ENCODE results near the gene SLC25A51.

SLC25A51 gene

GRCh38 chr9:37880916-37881479 is 22.9 kb downstream of the SLC25A51 start:
- no peak overlapping the region for H3K4me3 ChIP-seq (ENCODE audit: low read depth, low read length)
- TF ChIP-seq CTCF (IDR thresholded peaks at IDR 0.05; ENCODE audit: low read depth, low read length): no peak

- no peak for TF ChIP-seq CTCF (IDR thresholded peaks at IDR 0.05; ENCODE audit: low read depth, low read length)
Measured at GRCh38 chr9:37876376-37876775, 27.6 kb downstream of the SLC25A51 start.

GRCh38 chr9:37873955-37874354 is 30.0 kb downstream of the SLC25A51 start:
- TF ChIP-seq CTCF (IDR thresholded peaks at IDR 0.05; ENCODE audit: low read depth, low read length): no peak
- H3K4me3 ChIP-seq (ENCODE audit: low read depth, low read length): no peak overlapping the region

More at GRCh38 chr9:37876376-37876775, 27.6 kb downstream of the SLC25A51 start:
- no peak overlapping the region for H3K4me3 ChIP-seq (ENCODE audit: low read depth, low read length)

GRCh38 chr9:37870799-37871176 is 33.1 kb downstream of the SLC25A51 start:
- no peak for TF ChIP-seq CTCF (IDR thresholded peaks at IDR 0.05; ENCODE audit: low read depth, low read length)
- no peak overlapping the region for H3K4me3 ChIP-seq (ENCODE audit: low read depth, low read length)

GRCh38 chr9:37870081-37870798 is 33.7 kb downstream of the SLC25A51 start:
- H3K4me3 ChIP-seq (ENCODE audit: low read depth, low read length): no peak overlapping the region
- TF ChIP-seq CTCF (IDR thresholded peaks at IDR 0.05; ENCODE audit: low read depth, low read length): no peak

- no peak for TF ChIP-seq CTCF (IDR thresholded peaks at IDR 0.05; ENCODE audit: low read depth, low read length)
- no peak overlapping the region for H3K4me3 ChIP-seq (ENCODE audit: low read depth, low read length)
Measured at GRCh38 chr9:37862530-37862929, 41.4 kb downstream of the SLC25A51 start.

- no peak for TF ChIP-seq CTCF (IDR thresholded peaks at IDR 0.05; ENCODE audit: low read depth, low read length)
- no peak overlapping the region for H3K4me3 ChIP-seq (ENCODE audit: low read depth, low read length)
Measured at GRCh38 chr9:37859043-37859442, 44.9 kb downstream of the SLC25A51 start.
